Activated T-helper 9 cell treated with anti-CD3 and anti-CD28 coated beads, Interleukin-2, amount 50 U/mL, for 16 hours (primary cell): ENCODE data around the gene MACROD2.

Experiments used
- DNase-seq: peaks from one replicate; pipeline ENCODE4 v3.0.0-alpha.2; 2020; ENCODE audit warnings: low read depth

Gene MACROD2

DNA sequence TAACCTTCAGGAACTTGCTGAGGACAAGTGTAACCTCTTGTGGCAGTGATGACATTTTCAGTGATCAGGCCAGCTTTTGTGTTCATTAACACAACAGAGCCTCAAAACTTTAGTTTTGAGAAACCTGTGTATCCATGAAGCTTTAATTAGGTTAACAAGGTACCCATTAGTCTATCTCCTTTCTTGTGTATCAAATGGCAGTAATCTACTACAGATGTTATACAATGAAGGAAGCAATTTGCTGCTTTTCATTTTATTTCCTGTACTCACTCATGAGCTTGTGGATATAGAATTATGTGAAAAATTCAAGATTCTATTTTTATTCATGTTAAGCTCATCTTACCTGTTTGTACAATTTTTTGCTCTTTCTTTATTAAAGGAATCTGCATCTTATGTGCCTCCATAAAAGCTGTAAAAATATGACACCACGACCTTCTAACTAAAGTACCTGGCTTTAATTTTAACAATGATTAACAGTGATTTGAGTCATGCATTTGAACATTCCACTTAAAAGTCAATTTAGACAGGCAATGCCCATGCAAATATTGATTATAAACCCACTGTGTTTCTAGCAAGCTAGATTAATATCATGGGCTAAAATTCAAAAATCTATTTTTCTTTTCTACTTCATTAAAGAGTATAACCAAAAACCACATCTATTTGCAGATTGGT lies 1680.6 kb downstream of the MACROD2 start:
- no peak for DNase-seq

- no peak for DNase-seq
These were observed 1681.5 kb downstream of the MACROD2 start for GRCh38 chr20:15676815-15677214.

DNA sequence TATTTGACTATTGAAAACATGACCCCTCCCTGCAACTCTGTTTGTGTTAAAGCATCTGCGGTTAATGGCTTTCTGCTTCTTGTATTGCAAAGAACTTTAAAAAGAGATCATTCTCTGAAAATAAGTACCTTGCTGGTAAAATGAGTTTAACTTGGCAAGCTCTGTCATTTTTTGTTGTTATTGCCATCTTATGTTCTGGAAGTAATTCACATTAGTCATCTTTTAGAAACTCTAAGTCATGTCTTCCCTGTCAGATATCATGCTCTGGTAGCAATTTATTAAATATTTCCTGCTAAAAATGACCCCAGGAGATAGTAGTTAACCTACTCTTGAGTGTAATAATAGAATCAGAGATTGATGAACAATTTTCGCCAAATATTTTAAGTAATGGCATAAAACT lies 1687.4 kb downstream of the MACROD2 start:
- DNase-seq, result no peak

DNA sequence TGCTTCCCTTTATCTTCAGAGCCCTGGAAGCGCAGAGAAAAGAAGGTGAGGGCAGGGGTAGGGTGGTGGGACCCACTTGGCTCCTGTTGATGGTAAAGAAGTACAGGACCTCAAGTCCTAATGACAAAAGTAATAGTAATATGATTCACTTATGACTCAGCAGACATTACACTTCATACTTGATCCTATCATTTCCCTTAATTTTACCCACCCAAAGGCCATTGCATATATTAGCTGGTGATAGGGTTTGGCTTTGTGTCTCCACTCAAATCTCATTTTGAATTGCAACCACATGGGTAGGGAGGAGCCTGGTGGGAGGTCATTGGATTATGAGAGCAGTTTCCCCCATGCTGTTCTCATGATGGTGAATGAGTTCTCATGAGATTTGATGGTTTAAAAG lies 1697.3 kb downstream of the MACROD2 start:
- DNase-seq, result no peak

GRCh38 chr20:15699431-15700146 lies 1704.3 kb downstream of the MACROD2 start:
- DNase-seq, result no peak

DNA sequence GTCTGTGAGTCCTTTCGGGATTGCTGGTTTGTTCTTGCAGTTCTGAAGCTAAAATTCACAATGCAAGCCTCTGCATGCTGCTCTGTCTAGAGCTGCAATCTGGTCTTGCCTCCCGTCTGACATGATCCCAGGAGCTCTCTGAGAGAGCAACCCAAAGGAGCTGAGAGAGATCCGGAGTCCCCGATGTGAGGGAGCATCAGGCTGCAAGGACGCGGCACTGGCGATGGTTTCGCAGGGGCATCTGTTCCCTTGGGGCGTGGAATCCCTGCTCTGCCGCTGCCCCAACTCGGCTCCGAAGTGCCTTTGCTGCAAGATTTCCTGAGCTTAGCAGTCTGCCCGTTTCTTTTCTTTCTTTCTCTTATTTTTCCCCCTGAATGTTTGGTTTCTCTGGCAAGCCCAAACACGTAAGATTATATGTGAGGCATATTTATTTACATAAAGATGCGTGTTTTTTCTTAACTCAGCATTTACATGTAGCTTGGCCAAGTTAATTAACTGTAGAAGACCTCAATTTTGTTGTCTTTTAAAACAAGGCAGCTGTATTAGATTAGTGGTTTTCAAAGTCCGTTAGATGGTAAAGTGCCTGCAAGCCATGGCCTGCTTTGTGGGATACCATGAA lies 1704.9 kb downstream of the MACROD2 start:
- DNase-seq, result no peak

DNA sequence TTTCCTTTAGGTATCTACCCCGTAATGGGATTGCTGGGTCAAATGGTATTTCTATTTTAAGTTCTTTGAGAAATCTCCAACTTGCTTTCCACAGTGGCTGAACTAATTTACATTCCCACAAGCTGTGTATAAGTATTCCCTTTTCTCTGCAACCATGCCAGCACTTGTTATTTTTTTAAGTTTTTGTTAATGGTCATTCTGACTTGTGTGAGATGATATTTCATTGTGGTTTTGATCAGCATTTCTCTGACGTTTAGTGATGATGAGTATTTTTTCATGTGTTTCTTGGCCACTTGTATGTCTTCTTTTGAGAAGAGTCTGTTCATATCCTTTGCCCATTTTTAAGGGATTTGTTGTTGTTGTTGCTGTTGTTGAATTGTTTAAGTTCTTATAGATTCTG lies 1706.8 kb downstream of the MACROD2 start:
- DNase-seq, result no peak

DNA sequence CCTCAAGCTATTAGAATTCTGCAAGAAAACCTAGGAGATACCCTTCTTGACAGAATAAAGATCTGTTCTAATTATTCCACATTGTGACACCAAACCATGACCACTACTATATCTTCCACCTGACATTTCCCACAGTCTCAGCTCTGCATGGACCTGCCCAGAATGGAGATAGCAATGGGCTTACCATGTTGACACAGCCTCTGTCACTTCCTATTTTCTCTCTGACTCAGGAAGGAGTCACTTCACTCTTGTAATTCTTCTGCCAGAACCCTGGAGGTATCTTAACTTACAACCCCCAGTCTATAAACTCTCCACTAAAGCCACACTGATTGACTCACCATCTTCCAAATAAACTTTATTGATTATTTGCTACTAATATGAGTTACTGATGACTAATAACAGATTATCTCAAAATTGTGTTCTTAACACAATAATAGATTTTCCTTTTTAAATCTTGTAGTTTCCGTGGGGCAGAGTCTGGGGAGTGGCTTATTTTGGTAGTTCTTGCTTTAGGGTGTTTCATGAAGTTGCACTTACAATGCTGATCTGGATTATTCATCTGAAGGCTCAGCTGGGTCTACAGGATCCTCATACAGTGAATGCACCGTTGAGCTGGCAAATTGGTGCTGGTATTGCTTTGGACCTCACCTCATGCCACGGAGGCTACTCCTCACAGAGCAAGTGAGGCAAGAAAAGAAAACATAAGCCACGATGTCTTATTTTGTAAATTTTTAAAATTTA lies 1708.0 kb downstream of the MACROD2 start:
- no peak for DNase-seq

DNA sequence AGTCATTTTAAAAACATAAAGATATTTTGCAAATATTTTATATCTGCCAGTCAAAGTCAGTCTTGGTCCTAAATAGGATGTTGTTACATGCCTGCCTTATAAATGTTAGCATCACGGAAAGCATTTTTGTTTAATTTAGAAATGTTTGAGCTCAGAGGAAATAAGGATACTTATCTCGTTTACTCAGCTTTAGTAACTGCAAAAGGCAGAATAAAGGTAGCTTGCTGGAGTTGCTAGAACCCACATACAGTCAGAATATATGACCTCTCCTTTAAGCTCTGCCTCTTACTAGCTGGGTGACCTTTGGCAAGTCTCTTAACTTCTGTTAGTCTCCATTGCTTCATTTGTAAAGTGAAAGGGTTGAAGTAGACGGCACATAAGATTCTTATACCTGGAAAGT lies 1710.7 kb downstream of the MACROD2 start:
- no peak for DNase-seq

DNA sequence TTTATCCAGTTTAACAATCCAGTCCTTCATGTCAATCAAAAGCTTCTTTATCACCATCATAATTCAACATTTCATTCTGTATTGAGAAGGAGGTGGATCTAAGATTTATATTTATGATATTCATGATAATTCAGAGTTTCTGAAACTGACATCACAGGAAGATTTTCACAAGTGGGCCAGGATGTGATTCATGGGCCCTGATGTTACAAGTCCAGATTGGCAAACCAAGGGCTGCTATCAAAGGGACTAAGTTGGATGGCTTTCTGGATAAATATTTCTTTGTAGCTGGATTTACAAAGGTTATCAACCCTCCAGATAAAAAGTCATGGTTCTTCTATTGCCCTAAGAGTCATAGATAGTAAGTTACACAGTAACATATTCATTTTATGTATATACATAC lies 1711.4 kb downstream of the MACROD2 start:
- DNase-seq, result no peak

DNA sequence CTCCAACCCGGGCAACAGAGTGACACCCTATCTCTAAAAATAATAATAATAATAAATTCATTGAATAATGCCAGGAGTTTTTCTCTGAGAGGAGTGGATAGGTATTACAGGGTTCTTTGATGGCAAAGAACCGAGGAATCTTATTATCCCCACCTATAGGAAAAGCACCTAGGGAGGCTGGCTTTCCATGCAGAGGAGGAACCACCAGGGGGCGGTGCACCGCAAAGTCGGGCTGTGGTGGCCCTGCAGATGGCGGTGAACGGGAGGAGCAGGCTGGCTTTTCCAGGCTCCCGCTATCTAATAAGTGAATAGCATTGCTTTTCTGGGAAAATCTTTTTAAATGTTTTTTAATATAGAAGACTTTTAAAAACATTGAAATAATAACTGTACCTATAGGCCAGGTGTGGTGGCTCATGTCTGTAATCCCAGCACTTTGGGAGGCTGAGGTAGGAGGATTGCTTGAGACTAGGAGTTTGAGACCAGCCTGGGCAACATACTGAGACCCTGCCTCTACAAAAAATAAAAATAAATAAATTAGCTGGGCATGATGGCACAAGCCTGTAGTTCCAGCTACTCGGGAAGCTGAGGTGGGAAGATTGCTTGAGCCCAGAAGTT lies 1713.8 kb downstream of the MACROD2 start:
- DNase-seq, result no peak

DNA sequence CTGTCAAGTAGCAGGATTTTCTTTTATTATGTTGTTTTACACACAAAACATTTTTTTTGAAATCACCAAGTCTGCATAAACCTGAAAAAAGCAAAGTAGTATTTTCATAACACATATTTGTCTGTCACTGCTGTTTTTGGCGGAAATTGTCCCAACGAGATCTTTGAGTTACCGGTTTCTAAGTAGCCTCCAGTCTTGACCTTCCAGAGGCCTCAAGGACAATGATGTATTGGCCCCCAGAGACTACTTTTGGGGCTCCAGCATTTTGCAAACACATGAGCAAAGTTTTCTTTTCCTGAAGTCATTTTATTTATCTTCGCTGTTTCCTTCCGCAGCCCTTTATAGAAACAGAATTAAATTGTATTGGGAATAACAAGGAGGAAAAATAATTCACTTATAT lies 1715.3 kb downstream of the MACROD2 start:
- DNase-seq, result no peak

DNA sequence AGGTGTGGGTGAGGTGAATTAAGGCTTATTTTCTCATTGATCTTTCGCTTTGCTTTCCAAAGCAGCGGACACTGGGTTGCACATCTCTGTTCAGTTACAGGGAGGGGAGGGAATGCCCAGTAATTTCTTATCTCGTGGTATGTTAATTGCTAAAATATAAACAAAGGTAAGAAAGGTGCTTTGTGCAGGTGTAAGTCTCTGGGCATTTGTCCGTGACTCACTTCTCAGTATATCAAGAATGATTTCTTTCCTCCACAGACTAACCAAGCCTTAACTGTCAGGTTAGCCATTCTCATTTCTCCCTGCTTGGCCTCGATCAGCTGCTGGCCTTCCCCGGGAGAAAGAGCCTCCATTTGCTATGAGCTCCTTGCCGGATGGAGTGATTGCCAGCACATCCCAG lies 1715.9 kb downstream of the MACROD2 start:
- DNase-seq, result no peak

DNA sequence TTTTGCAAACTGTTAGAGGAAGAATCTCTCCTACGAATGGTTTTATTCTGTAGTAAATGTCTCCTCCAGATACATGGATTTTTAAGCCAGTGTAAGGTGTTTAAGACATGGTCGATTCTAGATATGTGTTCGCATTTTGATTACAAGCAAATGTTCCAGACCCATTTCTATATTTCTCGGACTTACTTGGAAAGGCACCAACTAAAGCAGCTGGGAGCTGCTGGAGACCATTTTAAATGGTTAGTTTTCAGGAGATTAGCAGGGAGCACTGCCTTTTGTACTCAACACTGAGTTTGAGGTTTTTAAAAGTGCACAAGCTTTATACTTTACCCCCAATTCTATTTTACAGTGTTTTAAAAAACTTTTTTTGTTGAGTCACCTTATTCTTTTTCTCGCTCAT lies 1720.9 kb downstream of the MACROD2 start:
- DNase-seq, result no peak

DNA sequence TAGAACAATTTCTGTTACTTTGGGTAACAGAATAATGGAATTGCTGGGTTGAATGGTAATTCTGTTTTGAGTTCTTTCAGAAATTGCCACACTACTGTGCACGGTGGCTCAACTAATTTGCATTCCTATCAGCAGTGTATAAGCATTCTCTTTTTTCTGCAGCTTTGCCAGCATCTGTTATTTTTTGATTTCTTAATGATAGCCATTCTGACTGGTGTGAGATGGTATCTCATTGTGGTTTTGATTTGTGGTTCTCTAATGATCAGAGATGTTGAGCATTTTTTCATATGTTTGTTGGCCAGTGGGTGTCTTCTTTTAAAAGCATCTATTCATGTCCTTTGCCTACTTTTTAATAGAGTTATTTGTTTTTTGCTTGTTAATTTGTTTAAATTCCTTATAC lies 1731.1 kb downstream of the MACROD2 start:
- no peak for DNase-seq

- DNase-seq, result no peak
These were observed 1738.7 kb downstream of the MACROD2 start for GRCh38 chr20:15734052-15734451.

DNA sequence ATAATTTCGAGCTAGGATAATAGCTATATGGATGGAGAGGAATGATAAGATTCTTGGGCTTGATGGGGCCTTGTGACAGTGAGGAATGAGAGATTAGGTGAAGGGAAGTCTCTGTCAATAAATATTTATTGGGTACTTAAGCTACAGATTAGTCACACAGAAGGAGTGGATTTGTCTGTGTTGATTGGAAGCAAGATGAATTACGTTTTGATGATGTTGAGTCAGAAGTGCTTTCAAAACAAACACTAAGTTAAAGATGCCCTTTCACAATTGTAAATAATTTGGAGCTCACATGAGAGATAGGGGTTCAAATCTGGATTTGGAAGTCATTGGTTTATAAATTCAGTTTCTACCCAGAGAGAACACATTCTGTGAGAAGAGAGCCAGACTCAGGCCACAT lies 1743.7 kb downstream of the MACROD2 start:
- no peak for DNase-seq

DNA sequence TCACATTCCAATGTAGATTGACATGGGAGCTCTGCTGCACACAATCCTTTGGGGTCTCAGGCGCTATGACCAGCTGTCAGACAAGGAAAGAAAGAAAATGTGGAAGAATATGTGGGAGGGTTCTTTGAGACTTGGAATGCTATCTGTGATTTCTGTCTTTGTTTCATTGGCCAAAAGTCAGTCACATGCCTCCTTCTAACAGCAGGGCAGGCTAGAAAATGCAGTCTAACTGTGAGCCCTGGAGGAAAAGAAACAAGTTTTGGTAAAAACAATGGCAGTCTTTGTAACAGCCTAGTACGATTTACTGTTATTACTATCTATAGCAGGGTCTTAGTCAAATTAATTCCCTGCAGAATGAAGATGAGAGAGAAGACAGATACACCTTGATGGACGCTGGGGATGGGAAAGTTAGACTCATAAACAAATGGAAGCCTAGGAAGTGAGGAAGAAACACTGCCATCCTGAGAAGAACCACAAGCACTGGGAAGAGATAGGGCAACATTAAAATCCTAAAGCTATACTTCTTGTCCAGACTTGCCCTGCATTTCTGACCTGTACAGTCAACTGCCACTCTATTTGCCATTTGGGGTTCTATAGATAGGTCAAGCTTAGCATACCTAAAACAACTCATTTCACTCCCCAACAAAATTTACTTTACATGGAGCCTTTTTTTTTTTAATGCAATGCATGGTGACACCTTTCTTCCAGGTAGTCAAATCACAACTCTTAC lies 1744.9 kb downstream of the MACROD2 start:
- DNase-seq, result no peak

DNA sequence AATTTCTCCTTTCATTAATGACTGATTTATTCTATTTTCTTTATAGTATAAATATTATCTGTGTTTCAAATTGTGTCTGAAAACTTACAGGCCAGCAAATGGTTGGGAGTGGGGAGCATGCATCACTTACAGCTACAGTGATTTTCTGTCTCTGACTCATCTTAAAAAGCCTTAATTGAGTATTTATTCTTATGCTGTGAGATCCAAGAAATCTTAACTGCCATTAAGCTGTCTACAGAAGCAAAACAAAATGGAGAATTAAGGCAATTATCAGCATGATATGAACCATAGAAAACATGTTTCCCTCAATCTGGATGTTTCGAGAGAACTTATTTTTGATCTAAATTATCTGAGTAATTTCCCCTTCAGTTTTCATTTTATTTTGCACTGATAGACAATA lies 1746.8 kb downstream of the MACROD2 start:
- no peak for DNase-seq

GRCh38 chr20:15742627-15743026 lies 1747.3 kb downstream of the MACROD2 start:
- DNase-seq, result no peak

DNA sequence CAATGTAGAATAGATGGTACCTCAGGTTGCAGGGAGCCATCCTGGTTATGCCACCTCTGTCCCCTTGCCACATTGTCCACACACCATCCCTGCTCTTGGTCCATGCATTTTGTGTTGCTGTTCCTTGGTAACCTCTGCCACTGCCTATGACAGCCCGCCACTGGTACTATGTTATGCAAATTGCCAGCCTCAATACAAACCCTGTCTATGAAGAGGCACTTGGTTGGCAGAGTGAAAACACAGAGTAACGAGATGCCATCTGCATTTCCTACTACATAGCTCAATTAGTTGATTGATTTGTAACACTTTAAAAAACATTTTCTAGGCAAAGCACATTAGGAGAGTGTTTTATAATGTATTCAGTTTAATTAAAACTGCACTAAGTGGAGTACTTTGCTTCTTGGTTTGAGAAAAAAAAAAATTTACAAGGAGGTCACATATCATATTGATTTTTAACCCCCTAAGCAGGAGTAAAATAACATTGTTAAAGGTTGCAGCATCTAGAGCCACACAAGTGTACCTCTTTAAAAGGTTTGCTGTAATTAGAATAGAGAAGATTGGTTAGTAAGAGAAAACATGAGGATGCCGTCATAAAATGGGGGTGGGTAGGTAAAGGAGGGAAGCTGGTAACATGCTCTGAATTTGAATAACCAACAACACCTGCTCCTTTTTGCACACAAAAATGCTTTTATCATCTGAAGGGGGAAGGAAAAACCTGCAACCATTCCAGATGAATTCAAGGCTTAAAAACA lies 1760.9 kb downstream of the MACROD2 start:
- DNase-seq, result no peak
